ENCODE measurements around the gene SLC49A3. TPM values are rescaled to one million over a fixed set of nuclear protein-coding genes. Genes with fewer than 3 reads are reported as not detected.
A peak's percentile ranks its signal among the peaks of the same experiment; 100 is the strongest.

Gene SLC49A3
- total RNA-seq, 1 experiment from 2014 or later: 6.9 TPM

DNA sequence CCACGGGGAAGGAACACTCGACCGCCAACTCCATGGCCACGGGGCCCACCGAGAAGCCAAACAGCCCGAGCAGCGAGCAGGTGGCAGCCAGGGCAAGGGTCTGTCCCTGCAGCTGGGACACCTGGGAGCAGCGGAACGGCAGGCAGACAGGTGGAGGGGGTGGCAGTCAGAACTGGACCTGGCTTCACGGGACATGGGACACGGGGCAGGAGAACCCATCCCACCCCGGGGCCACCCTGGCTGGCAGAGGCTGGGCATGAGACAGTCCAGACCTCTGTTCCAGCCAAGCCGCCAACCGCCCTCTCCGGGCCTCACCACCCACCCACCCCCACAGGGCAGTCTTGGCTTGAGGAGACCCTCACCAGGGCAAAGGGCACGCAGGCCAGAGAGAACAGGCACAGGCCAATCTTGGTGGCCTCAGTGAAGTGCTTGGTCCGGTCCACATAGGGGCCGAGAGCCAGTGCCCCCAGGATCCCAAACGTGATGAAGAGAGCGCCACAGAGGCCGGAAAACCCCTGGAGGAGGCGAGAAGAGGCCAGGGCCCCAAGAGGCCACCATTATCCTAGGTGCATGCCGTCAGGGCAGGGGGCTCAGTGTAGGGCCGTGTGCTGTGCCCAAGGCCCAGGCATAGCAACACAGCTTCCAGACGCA is 5.6 kb downstream of the SLC49A3 start:
- Histone ChIP-seq H3K79me2 (ENCODE audit: insufficient read depth, low read length) (no peaks in the 10 kb centered on the region), H4K91ac (ENCODE audit: insufficient read length, low read depth, low read length) (no peak overlapping the region), H2BK12ac (ENCODE audit: insufficient read length, low read depth, low read length) (no peak overlapping the region), H2BK15ac (ENCODE audit: low read depth, low read length) (no peak overlapping the region), H3K18ac (ENCODE audit: insufficient read length, low read depth, low read length) (no peak overlapping the region), H2BK5ac (ENCODE audit: insufficient read length, low read length) (no peak overlapping the region), H2AFZ (ENCODE audit: low read length) (no peak overlapping the region), H3K23me2 (ENCODE audit: insufficient read length, low read depth, low read length, poor library complexity, severe bottlenecking) (peaks cover 5% of the 10 kb centered on the region), H3K56ac (ENCODE audit: insufficient read length, low read depth, low read length) (no peak overlapping the region), H2AK5ac (ENCODE audit: insufficient read length, low read length) (no peak overlapping the region), H2BK120ac (ENCODE audit: low read depth, low read length, poor library complexity, severe bottlenecking) (no peak overlapping the region), H3K4me1 (ENCODE audit: insufficient read depth, low read length) (no peaks in the 10 kb centered on the region), H4K20me1 (ENCODE audit: control insufficient read depth, insufficient read depth, insufficient read length) (no peaks in the 10 kb centered on the region), H3K14ac (ENCODE audit: insufficient read depth, low read length) (no peak overlapping the region), H3K4me2 (ENCODE audit: insufficient read depth, insufficient read length, low read length) (no peak overlapping the region), H3K23ac (ENCODE audit: insufficient read length, low read depth, low read length) (no peak overlapping the region), H3K27me3 (ENCODE audit: insufficient read depth, low read length) (no peaks in the 10 kb centered on the region), H4K8ac (replicated peaks; ENCODE audit: insufficient read length, low read depth, low read length) (no peak overlapping the region), H3K79me1 (ENCODE audit: insufficient read depth, low read depth, low read length, poor library complexity, severe bottlenecking) (no peaks in the 10 kb centered on the region), H2BK20ac (ENCODE audit: low read depth, low read length, poor library complexity, severe bottlenecking) (no peak overlapping the region), H3K9me3 (ENCODE audit: control insufficient read depth, low read depth, low read length) (no peaks in the 10 kb centered on the region), H3T11ph (ENCODE audit: low read length) (no peak overlapping the region), H3K9ac (ENCODE audit: extremely low read depth, insufficient read length, low read length) (no peak overlapping the region), H4K5ac (ENCODE audit: insufficient read length, low read depth, low read length) (no peak overlapping the region), H3K4ac (ENCODE audit: low read depth, low read length) (no peak overlapping the region), H3K27ac (ENCODE audit: insufficient read length, low read depth, low read length) (no peak overlapping the region)
- H3K27ac Mint-ChIP-seq: peak overlapping the region in 1 of 3 experiments; percentile 31; a peak in 1 of 7 replicates
- H3K9me3 Mint-ChIP-seq: no peaks in the 10 kb centered on the region; a peak in 1 of 5 replicates
- peak; percentile 30 for DNase-seq
- peaks cover 6 to 24% of the 10 kb centered on the region in 2 experiments for H3K4me1 Mint-ChIP-seq
- peaks cover 0 to 3% (median 0%) of the 10 kb centered on the region in 3 experiments; a peak in 2 of 7 replicates for H3K36me3 Mint-ChIP-seq (ENCODE audit: insufficient read depth in 1 of 3, low read depth in 3 of 3)
- TF ChIP-seq, protein P1, sequence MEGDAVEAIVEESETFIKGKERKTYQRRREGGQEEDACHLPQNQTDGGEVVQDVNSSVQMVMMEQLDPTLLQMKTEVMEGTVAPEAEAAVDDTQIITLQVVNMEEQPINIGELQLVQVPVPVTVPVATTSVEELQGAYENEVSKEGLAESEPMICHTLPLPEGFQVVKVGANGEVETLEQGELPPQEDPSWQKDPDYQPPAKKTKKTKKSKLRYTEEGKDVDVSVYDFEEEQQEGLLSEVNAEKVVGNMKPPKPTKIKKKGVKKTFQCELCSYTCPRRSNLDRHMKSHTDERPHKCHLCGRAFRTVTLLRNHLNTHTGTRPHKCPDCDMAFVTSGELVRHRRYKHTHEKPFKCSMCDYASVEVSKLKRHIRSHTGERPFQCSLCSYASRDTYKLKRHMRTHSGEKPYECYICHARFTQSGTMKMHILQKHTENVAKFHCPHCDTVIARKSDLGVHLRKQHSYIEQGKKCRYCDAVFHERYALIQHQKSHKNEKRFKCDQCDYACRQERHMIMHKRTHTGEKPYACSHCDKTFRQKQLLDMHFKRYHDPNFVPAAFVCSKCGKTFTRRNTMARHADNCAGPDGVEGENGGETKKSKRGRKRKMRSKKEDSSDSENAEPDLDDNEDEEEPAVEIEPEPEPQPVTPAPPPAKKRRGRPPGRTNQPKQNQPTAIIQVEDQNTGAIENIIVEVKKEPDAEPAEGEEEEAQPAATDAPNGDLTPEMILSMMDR (conservative IDR thresholded peaks at IDR 0.05): no peak
- H3K4me3 Mint-ChIP-seq: peak overlapping the region in 1 of 2 experiments; percentile 20; a peak in 1 of 5 replicates
- WGBS (ENCODE audit: extremely low coverage, insufficient read length, low lambda C conversion rate): no CpG with 5 or more reads among the region's 25 CpGs
- H3K27me3 Mint-ChIP-seq (ENCODE audit: low read depth): peaks cover 10% of the 10 kb centered on the region
